K562 (cell line): ENCODE data around the gene SYK. TPM values are rescaled to one million over a fixed set of nuclear protein-coding genes. Genes with fewer than 3 reads are reported as not detected.

Experiments
- CBX5 ChIP-seq: IDR thresholded peaks from 2 replicates; pipeline ENCODE4 v1.6.1; 2014; ENCODE audit warnings: low read depth, borderline replicate concordance
- DPF2 ChIP-seq: fragments of 450-650 bp; IDR thresholded peaks from 2 replicates; pipeline ENCODE4 v1.6.1; 2016
- KLF16 ChIP-seq: IDR thresholded peaks from 2 replicates; pipeline ENCODE4 v1.6.1; 2016; ENCODE audit warnings: antibody characterized with exemption
- NR2F6 ChIP-seq: fragments of 450-650 bp; formaldehyde crosslinking; IDR thresholded peaks from 2 replicates; pipeline ENCODE4 v1.4.0; 2020; ENCODE audit warnings: mild to moderate bottlenecking
- PTTG1 ChIP-seq: fragments of 450-650 bp; IDR thresholded peaks from 2 replicates; pipeline ENCODE4 v1.6.1; 2016; ENCODE audit warnings: low read depth, mild to moderate bottlenecking, missing genetic modification characterization, missing compliant biosample characterization
- SMAD2 ChIP-seq: fragments of 150-350 bp; IDR thresholded peaks from 2 replicates; pipeline ENCODE4 v1.6.1; 2014; ENCODE audit warnings: low read depth, mild to moderate bottlenecking, low read length
- TAF15 ChIP-seq: fragments of 200-400 bp; formaldehyde crosslinking; IDR thresholded peaks from 2 replicates; pipeline ENCODE4 v1.6.1; 2017; ENCODE audit warnings: mild to moderate bottlenecking, low read depth, low read length, moderate library complexity
- WHSC1 ChIP-seq: IDR thresholded peaks from one replicate; pipeline ENCODE4 v1.6.1; 2012; ENCODE audit warnings: low read length, control low read depth, inconsistent platforms
- polyA plus RNA-seq, 8 experiments: library from polyadenylated mRNA; depleted of rRNA in 4 of 8; stranded (reverse) in 5 of 8; unstranded in 3 of 8; fragments of >200 nt; fragmentation: Nextera tagmentation in 2 of 8; fragmentation: Illumina TruSeq in 1 of 8; extraction: Ambion mirVana in 2 of 8; extraction: Trizol in 1 of 8; gene quantifications; 2 replicates each; pipeline versions ENCODE4 v1.2.1 to v1.2.3, GENCODE V29; 2011 to 2014; ENCODE audit warnings: inconsistent platforms in 1 of 8, missing spikeins in 1 of 8
- total RNA-seq, 7 experiments: library from RNA; depleted of rRNA in 6 of 7; stranded (reverse); fragments of >200 nt in 6 of 7; fragmentation: Illumina TruSeq in 2 of 7; extraction: Trizol in 2 of 7; gene quantifications; 2 replicates each; pipeline versions ENCODE4 v1.2.1 to v1.2.3, GENCODE V29; 2011 to 2021; ENCODE audit warnings: low replicate concordance in 1 of 7
- TF ChIP-seq, protein P1 (sequence below): fragments of 250-450 bp; sonication (Bioruptor Pico); IDR thresholded peaks from 2 replicates; pipeline ENCODE4 v1.4.0; 2020; ENCODE audit warnings: mild to moderate bottlenecking, moderate library complexity
- TF ChIP-seq, protein P2 (sequence below): fragments of 450-650 bp; IDR thresholded peaks from 2 replicates; pipeline ENCODE4 v1.6.1; 2017; ENCODE audit warnings: antibody characterized with exemption

The SYK gene
- total and polyA plus RNA-seq, 9 of the 15 experiments (the other 6 are each of a cell fraction or from before 2014, with no cell fraction given): 3.9 to 32.7 (median 16.7) TPM

DNA sequence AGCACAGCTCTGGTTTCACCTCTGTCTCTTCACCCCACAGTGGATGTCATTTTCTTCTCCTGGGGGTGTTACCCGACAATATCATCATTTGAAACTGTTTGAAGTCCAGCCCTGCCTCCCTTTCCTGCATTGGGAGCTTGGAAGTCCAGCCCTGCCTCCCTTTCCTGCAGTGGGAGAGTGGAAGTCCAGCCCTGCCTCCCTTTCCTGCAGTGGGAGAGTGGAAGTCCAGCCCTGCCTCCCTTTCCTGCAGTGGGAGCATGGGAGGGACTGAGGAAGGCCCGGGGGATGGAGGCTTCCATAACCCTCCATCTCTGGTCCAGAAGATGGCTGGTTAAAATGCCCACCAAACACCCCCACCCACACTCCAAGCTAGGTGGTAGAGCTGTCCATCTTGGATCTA, 59.8 kb downstream of the SYK start (continued):
- TF ChIP-seq, protein P1, sequence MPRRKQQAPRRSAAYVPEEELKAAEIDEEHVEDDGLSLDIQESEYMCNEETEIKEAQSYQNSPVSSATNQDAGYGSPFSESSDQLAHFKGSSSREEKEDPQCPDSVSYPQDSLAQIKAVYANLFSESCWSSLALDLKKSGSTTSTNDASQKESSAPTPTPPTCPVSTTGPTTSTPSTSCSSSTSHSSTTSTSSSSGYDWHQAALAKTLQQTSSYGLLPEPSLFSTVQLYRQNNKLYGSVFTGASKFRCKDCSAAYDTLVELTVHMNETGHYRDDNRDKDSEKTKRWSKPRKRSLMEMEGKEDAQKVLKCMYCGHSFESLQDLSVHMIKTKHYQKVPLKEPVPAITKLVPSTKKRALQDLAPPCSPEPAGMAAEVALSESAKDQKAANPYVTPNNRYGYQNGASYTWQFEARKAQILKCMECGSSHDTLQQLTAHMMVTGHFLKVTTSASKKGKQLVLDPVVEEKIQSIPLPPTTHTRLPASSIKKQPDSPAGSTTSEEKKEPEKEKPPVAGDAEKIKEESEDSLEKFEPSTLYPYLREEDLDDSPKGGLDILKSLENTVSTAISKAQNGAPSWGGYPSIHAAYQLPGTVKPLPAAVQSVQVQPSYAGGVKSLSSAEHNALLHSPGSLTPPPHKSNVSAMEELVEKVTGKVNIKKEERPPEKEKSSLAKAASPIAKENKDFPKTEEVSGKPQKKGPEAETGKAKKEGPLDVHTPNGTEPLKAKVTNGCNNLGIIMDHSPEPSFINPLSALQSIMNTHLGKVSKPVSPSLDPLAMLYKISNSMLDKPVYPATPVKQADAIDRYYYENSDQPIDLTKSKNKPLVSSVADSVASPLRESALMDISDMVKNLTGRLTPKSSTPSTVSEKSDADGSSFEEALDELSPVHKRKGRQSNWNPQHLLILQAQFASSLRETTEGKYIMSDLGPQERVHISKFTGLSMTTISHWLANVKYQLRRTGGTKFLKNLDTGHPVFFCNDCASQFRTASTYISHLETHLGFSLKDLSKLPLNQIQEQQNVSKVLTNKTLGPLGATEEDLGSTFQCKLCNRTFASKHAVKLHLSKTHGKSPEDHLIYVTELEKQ: no peak
- TF ChIP-seq NR2F6 (no peak), SMAD2 (no peak), WHSC1 (no peak), KLF16 (no peak), CBX5 (no peak), PTTG1 (tag) (no peak), TAF15 (no peak), DPF2 (no peak)
- TF ChIP-seq, protein P2, sequence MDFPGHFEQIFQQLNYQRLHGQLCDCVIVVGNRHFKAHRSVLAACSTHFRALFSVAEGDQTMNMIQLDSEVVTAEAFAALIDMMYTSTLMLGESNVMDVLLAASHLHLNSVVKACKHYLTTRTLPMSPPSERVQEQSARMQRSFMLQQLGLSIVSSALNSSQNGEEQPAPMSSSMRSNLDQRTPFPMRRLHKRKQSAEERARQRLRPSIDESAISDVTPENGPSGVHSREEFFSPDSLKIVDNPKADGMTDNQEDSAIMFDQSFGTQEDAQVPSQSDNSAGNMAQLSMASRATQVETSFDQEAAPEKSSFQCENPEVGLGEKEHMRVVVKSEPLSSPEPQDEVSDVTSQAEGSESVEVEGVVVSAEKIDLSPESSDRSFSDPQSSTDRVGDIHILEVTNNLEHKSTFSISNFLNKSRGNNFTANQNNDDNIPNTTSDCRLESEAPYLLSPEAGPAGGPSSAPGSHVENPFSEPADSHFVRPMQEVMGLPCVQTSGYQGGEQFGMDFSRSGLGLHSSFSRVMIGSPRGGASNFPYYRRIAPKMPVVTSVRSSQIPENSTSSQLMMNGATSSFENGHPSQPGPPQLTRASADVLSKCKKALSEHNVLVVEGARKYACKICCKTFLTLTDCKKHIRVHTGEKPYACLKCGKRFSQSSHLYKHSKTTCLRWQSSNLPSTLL: no peak
